Naive thymus-derived CD4-positive, alpha-beta T cell (primary cell): ENCODE results near the gene PRIM2. TPM values are rescaled to one million over a fixed set of nuclear protein-coding genes. Genes with fewer than 3 reads are reported as not detected.

Experiments used
- ATAC-seq: fragments of 150-1000 bp; cut with Tn5 transposase; 2 replicates; pipeline ENCODE4 v1.10.0; 2021; ENCODE audit warnings: mild to moderate bottlenecking, moderate library complexity
- CTCF ChIA-PET: fragments of 350-600 bp; sonication (Branson Sonifier 250); formaldehyde crosslinking; loops from one replicate; lab custom pipeline; 2021; ENCODE audit warnings: antibody characterized with exemption; lab: Charles Lee
- POLR2A ChIA-PET: fragments of 350-600 bp; sonication (Branson Sonifier 250); formaldehyde crosslinking; loops from one replicate; lab custom pipeline; 2021; ENCODE audit warnings: antibody characterized with exemption, inconsistent platforms; lab: Charles Lee
- DNase-seq, 9 donors: peaks; one replicate each; pipeline versions ENCODE4 v3.0.0 to v3.0.0-alpha.2; 2020 to 2022; ENCODE audit warnings: mixed read lengths in 1 of 9
- H3K27ac ChIP-seq: one replicate; pipeline ENCODE4 v1.7.0; 2013; ENCODE audit warnings: mild to moderate bottlenecking, low read depth, low read length, moderate library complexity
- H3K27me3 ChIP-seq, 2 donors: one replicate each; pipeline ENCODE4 v1.7.0; 2013; ENCODE audit warnings: low read length in 2 of 2, mild to moderate bottlenecking in 2 of 2, moderate library complexity in 2 of 2; ENCODE audit not compliant: control insufficient read depth in 2 of 2, insufficient read depth in 2 of 2
- H3K36me3 ChIP-seq, 3 experiments: 1 replicate in 2 of 3; 2 replicates in 1 of 3; pipeline ENCODE4 v1.7.0; 2013; ENCODE audit warnings: low read length in 3 of 3, mild to moderate bottlenecking in 3 of 3, moderate library complexity in 1 of 3; ENCODE audit not compliant: insufficient read depth in 3 of 3, control insufficient read depth in 2 of 3
- H3K4me1 ChIP-seq, 2 donors: one replicate each; pipeline ENCODE4 v1.7.0; 2013; ENCODE audit warnings: low read length in 2 of 2, mild to moderate bottlenecking in 2 of 2, moderate library complexity in 1 of 2; ENCODE audit not compliant: control insufficient read depth in 2 of 2, insufficient read depth in 2 of 2
- H3K4me3 ChIP-seq: 2 replicates; pipeline ENCODE4 v1.7.0; 2013; ENCODE audit warnings: mild to moderate bottlenecking, low read length
- H3K9me3 ChIP-seq, 3 experiments: 1 replicate in 2 of 3; 2 replicates in 1 of 3; pipeline ENCODE4 v1.7.0; 2013; ENCODE audit warnings: low read length in 3 of 3; ENCODE audit not compliant: control insufficient read depth in 2 of 3
- H3K27ac Mint-ChIP-seq, 9 donors: one replicate each; pipeline ENCODE4 v1.8.0; 2020 to 2022; ENCODE audit warnings: mixed read lengths in 9 of 9, mild to moderate bottlenecking in 8 of 9, moderate library complexity in 5 of 9, inconsistent platforms in 2 of 9
- H3K27me3 Mint-ChIP-seq, 5 donors: one replicate each; pipeline ENCODE4 v1.8.0; 2021 to 2022; ENCODE audit warnings: mixed read lengths in 5 of 5, mild to moderate bottlenecking in 1 of 5
- H3K36me3 Mint-ChIP-seq, 5 donors: one replicate each; pipeline ENCODE4 v1.8.0; 2020 to 2022; ENCODE audit warnings: mixed read lengths in 5 of 5, mild to moderate bottlenecking in 3 of 5, inconsistent platforms in 1 of 5
- H3K4me1 Mint-ChIP-seq, 7 donors: one replicate each; pipeline ENCODE4 v1.8.0; 2020 to 2022; ENCODE audit warnings: mixed read lengths in 7 of 7, mild to moderate bottlenecking in 3 of 7, inconsistent platforms in 1 of 7
- H3K4me3 Mint-ChIP-seq, 10 donors: one replicate each; pipeline ENCODE4 v1.8.0; 2020 to 2022; ENCODE audit warnings: mild to moderate bottlenecking in 10 of 10, mixed read lengths in 10 of 10, moderate library complexity in 6 of 10, inconsistent platforms in 2 of 10
- H3K9me3 Mint-ChIP-seq, 11 donors: one replicate each; pipeline ENCODE4 v1.8.0; 2020 to 2022; ENCODE audit warnings: mixed read lengths in 11 of 11, mild to moderate bottlenecking in 4 of 11, inconsistent platforms in 1 of 11, moderate library complexity in 1 of 11
- intact Hi-C, 2 donors: fragments of 100-400 bp; cut with micrococcal nuclease; formaldehyde crosslinking; loops; one replicate each; pipeline ENCODE4 v1.15.1; 2023
- polyA plus RNA-seq, 2 donors: library from polyadenylated mRNA; unstranded; fragments of 300-500 nt; fragmentation: Illumina TruSeq; gene quantifications; one replicate each; pipeline ENCODE4 v1.2.3, GENCODE V29; 2021
- total RNA-seq, 6 experiments: library from RNA in 5 of 6; stranded (reverse) in 5 of 6; gene quantifications; 1 replicate in 5 of 6; 2 replicates in 1 of 6; pipeline ENCODE4 v1.2.3 and lab custom pipeline; 2021 to 2026

The PRIM2 gene
- total and polyA plus RNA-seq, 7 experiments from 2014 or later = 7.2 to 33.2 (median 11.9) TPM

- Mint-ChIP-seq H3K27ac (no peak overlapping the region), H3K9me3 (no peaks in the 10 kb centered on the region), H3K27me3 (peaks cover 0 to 6% (median 0%) of the 10 kb centered on the region in 5 donors), H3K4me3 (no peak overlapping the region), H3K36me3 (peaks cover 0 to 2% (median 0%) of the 10 kb centered on the region in 5 donors), H3K4me1 (peaks cover 0 to 7% (median 7%) of the 10 kb centered on the region in 7 donors)
- no peak overlapping the region for H3K4me3 ChIP-seq
- no peak for ATAC-seq
- H3K36me3 ChIP-seq = no peaks in the 10 kb centered on the region
- no peaks in the 10 kb centered on the region for H3K27me3 ChIP-seq
- H3K27ac ChIP-seq = no peak overlapping the region
- no peak for DNase-seq
- H3K9me3 ChIP-seq = no peaks in the 10 kb centered on the region
- CTCF ChIA-PET = interaction anchor here (6.8 kb wide), 1 partner anchor 410 kb away, joined by 99 read pairs; no protein-coding TSS in a partner anchor
- POLR2A ChIA-PET = no interaction called here
- H3K4me1 ChIP-seq = peaks cover 0 to 3% of the 10 kb centered on the region in 2 donors
- intact Hi-C loops = loop anchor here in 1 of 2 donors (10.0 kb wide), 1 partner anchor 768 kb away; no protein-coding TSS in a partner anchor
Observed at GRCh38 chr6:57313009-57313408, 4.4 kb upstream of the PRIM2 start.

- no peaks in the 10 kb centered on the region for H3K36me3 ChIP-seq
- Mint-ChIP-seq H3K27me3 (peaks cover 0 to 6% (median 0%) of the 10 kb centered on the region in 5 donors), H3K4me3 (no peak overlapping the region), H3K9me3 (no peaks in the 10 kb centered on the region), H3K36me3 (peaks cover 0 to 5% (median 2%) of the 10 kb centered on the region in 5 donors), H3K4me1 (peaks cover 4 to 16% (median 14%) of the 10 kb centered on the region in 7 donors), H3K27ac (no peak overlapping the region)
- ATAC-seq = no peak
- intact Hi-C loops = loop anchor here in 1 of 2 donors (10.0 kb wide), 1 partner anchor 769 kb away; no protein-coding TSS in a partner anchor
- no peak for DNase-seq
- H3K4me1 ChIP-seq = peaks cover 0 to 9% of the 10 kb centered on the region in 2 donors
- H3K27me3 ChIP-seq = no peaks in the 10 kb centered on the region
- H3K4me3 ChIP-seq = no peak overlapping the region
- H3K9me3 ChIP-seq = no peaks in the 10 kb centered on the region
- no peak overlapping the region for H3K27ac ChIP-seq
- CTCF ChIA-PET = interaction anchor here (0.6 to 6.8 kb wide), 3 partner anchors 158 to 415 kb away, joined by 3 to 99 read pairs (median 4); no protein-coding TSS in a partner anchor
- POLR2A ChIA-PET = no interaction called here
Observed at GRCh38 chr6:57313711-57314471, 3.5 kb upstream of the PRIM2 start.

- DNase-seq (no peak), ATAC-seq (no peak)
- intact Hi-C loops = loop anchor here (5.0 to 10.0 kb wide), 4 partner anchors 463 to 770 kb away; no protein-coding TSS in a partner anchor
- no peaks in the 10 kb centered on the region for H3K9me3 Mint-ChIP-seq
- ChIA-PET POLR2A (no interaction called here), CTCF (interaction anchor here (0.7 to 6.8 kb wide), 4 partner anchors 48 to 413 kb away, joined by 3 to 99 read pairs (median 6); no protein-coding TSS in a partner anchor)
- no peak overlapping the region for H3K4me3 Mint-ChIP-seq
- H3K27me3 Mint-ChIP-seq = peaks cover 0 to 6% (median 0%) of the 10 kb centered on the region in 5 donors
- H3K4me1 Mint-ChIP-seq = peaks cover 14 to 28% (median 26%) of the 10 kb centered on the region in 7 donors
- Histone ChIP-seq H3K36me3 (peaks cover 0 to 9% (median 0%) of the 10 kb centered on the region in 3 experiments), H3K4me3 (no peak overlapping the region), H3K27ac (no peak overlapping the region), H3K9me3 (no peaks in the 10 kb centered on the region), H3K27me3 (no peaks in the 10 kb centered on the region), H3K4me1 (peaks cover 0 to 9% of the 10 kb centered on the region in 2 donors)
- peaks cover 5 to 13% (median 8%) of the 10 kb centered on the region in 5 donors for H3K36me3 Mint-ChIP-seq
- no peak overlapping the region for H3K27ac Mint-ChIP-seq
Observed at GRCh38 chr6:57315111-57315510, 2.3 kb upstream of the PRIM2 start.

- Mint-ChIP-seq H3K27ac (peak overlapping the region in 1 of 9 donors; percentile 39), H3K27me3 (peaks cover 0 to 6% (median 0%) of the 10 kb centered on the region in 5 donors), H3K4me1 (peaks cover 15 to 33% (median 29%) of the 10 kb centered on the region in 7 donors), H3K9me3 (no peaks in the 10 kb centered on the region), H3K36me3 (peaks cover 5 to 15% (median 10%) of the 10 kb centered on the region in 5 donors), H3K4me3 (peak overlapping the region in 1 of 10 donors; percentile 44)
- H3K27me3 ChIP-seq = no peaks in the 10 kb centered on the region
- ATAC-seq (no peak), DNase-seq (no peak)
- no peak overlapping the region for H3K27ac ChIP-seq
- H3K4me1 ChIP-seq = peaks cover 0 to 9% of the 10 kb centered on the region in 2 donors
- no peak overlapping the region for H3K4me3 ChIP-seq
- ChIA-PET POLR2A (interaction anchor here (0.6 to 1.7 kb wide), 2 partner anchors 131 to 411 kb away, joined by 3 to 11 read pairs; no protein-coding TSS in a partner anchor), CTCF (interaction anchor here (0.6 to 6.8 kb wide), 10 partner anchors 29 to 943 kb away, joined by 3 to 99 read pairs (median 4); no protein-coding TSS in a partner anchor)
- H3K9me3 ChIP-seq = no peaks in the 10 kb centered on the region
- H3K36me3 ChIP-seq = peaks cover 0 to 10% (median 0%) of the 10 kb centered on the region in 3 experiments
- intact Hi-C loops = loop anchor here (1.0 to 10.0 kb wide), 20 partner anchors 48 to 957 kb away; partner anchors contain the start of genes BAG2 (in 2 of the 2), BEND6 (in 2 of the 2) and KIAA1586 (in 1 of the 2)
Observed at GRCh38 chr6:57315851-57316250, 1.6 kb upstream of the PRIM2 start.

- ChIA-PET CTCF (interaction anchor here (0.6 to 6.8 kb wide), 13 partner anchors 30 to 428 kb away, joined by 3 to 99 read pairs (median 4); no protein-coding TSS in a partner anchor), POLR2A (interaction anchor here (0.6 to 1.7 kb wide), 2 partner anchors 132 to 412 kb away, joined by 3 to 11 read pairs; no protein-coding TSS in a partner anchor)
- Mint-ChIP-seq H3K4me3 (peak overlapping the region; percentile 90 to 100 (median 97)), H3K27me3 (peaks cover 0 to 6% (median 0%) of the 10 kb centered on the region in 5 donors), H3K36me3 (peaks cover 8 to 21% (median 12%) of the 10 kb centered on the region in 5 donors), H3K9me3 (peaks cover 0 to 3% (median 0%) of the 10 kb centered on the region in 11 donors), H3K27ac (peak overlapping the region; percentile 87 to 98 (median 93)), H3K4me1 (peaks cover 21 to 38% (median 33%) of the 10 kb centered on the region in 7 donors)
- peak; percentile 63 to 87 (median 83) for DNase-seq
- Histone ChIP-seq H3K4me1 (peaks cover 0 to 9% of the 10 kb centered on the region in 2 donors), H3K9me3 (no peaks in the 10 kb centered on the region), H3K27me3 (no peaks in the 10 kb centered on the region), H3K4me3 (peak overlapping the region; percentile 84), H3K36me3 (peaks cover 0 to 17% (median 0%) of the 10 kb centered on the region in 3 experiments), H3K27ac (peak overlapping the region; percentile 66)
- intact Hi-C loops = loop anchor here (1.0 to 10.0 kb wide), 23 partner anchors 48 to 958 kb away; partner anchors contain the start of genes BAG2 (in 2 of the 2), BEND6 (in 2 of the 2), RAB23 (in 2 of the 2) and KIAA1586 (in 1 of the 2)
- peak; percentile 92 for ATAC-seq
Observed at GRCh38 chr6:57316581-57317059, 810 bp upstream of the PRIM2 start.

- Histone ChIP-seq H3K27me3 (no peaks in the 10 kb centered on the region), H3K27ac (no peak overlapping the region), H3K9me3 (peaks cover 0 to 3% (median 0%) of the 10 kb centered on the region in 3 experiments), H3K36me3 (peaks cover 0 to 56% (median 2%) of the 10 kb centered on the region in 3 experiments), H3K4me1 (no peaks in the 10 kb centered on the region), H3K4me3 (no peak overlapping the region)
- no peak overlapping the region for H3K27ac Mint-ChIP-seq
- peaks cover 26 to 54% (median 39%) of the 10 kb centered on the region in 5 donors for H3K36me3 Mint-ChIP-seq
- DNase-seq (peak in 5 of 9 donors; percentile 5 to 41 (median 31)), ATAC-seq (no peak)
- no peaks in the 10 kb centered on the region for H3K27me3 Mint-ChIP-seq
- intact Hi-C loops = loop anchor here (1.0 kb wide), 4 partner anchors 56 to 965 kb away; no protein-coding TSS in a partner anchor
- CTCF ChIA-PET = interaction anchor here (0.9 to 5.8 kb wide), 4 partner anchors 61 to 421 kb away, joined by 3 to 57 read pairs (median 4); no protein-coding TSS in a partner anchor
- POLR2A ChIA-PET = no interaction called here
- peaks cover 11 to 31% (median 20%) of the 10 kb centered on the region in 7 donors for H3K4me1 Mint-ChIP-seq
- H3K9me3 Mint-ChIP-seq = peaks cover 0 to 20% (median 7%) of the 10 kb centered on the region in 11 donors
- H3K4me3 Mint-ChIP-seq = no peak overlapping the region
Observed at GRCh38 chr6:57324538-57324937, 7.1 kb downstream of the PRIM2 start.
